Stimulated activated CD8-positive, alpha-beta memory T cell treated with anti-CD3 and anti-CD28 coated beads, Interleukin-4, amount 100 ng/mL, for 1 hour (primary cell): Measurements from ENCODE around the gene DNAJC22.

Experiments used
- DNase-seq, 2 donors: peaks; one replicate each; pipeline ENCODE4 v3.0.0-alpha.2; 2020; ENCODE audit warnings: low read depth in 2 of 2, low spot score in 1 of 2

Gene DNAJC22

GRCh38 chr12:49342914-49343731, 3.6 kb upstream of the DNAJC22 start:
- DNase-seq: no peak

- DNase-seq: no peak
Observed at GRCh38 chr12:49344486-49345050, 2.1 kb upstream of the DNAJC22 start.

- DNase-seq: no peak
Observed at GRCh38 chr12:49345051-49345824, 1.4 kb upstream of the DNAJC22 start.

- no peak for DNase-seq
Observed at GRCh38 chr12:49345825-49346658, 646 bp upstream of the DNAJC22 start.

- peak; percentile 62 to 67 for DNase-seq
Observed at GRCh38 chr12:49347311-49348193, 864 bp downstream of the DNAJC22 start.

GRCh38 chr12:49348781-49349180, 2.1 kb downstream of the DNAJC22 start:
- no peak for DNase-seq

GRCh38 chr12:49349266-49349665, 2.6 kb downstream of the DNAJC22 start:
- DNase-seq: no peak

- DNase-seq: no peak
Observed at GRCh38 chr12:49352351-49352750, 5.7 kb downstream of the DNAJC22 start.

GRCh38 chr12:49355913-49356312, 9.2 kb downstream of the DNAJC22 start:
- DNase-seq: no peak

- no peak for DNase-seq
Observed at GRCh38 chr12:49357103-49357678, 10.5 kb downstream of the DNAJC22 start.

- no peak for DNase-seq
Observed at GRCh38 chr12:49358483-49359141, 11.9 kb downstream of the DNAJC22 start.

GRCh38 chr12:49359671-49360070, 13.0 kb downstream of the DNAJC22 start:
- DNase-seq: no peak

GRCh38 chr12:49362077-49362476, 15.4 kb downstream of the DNAJC22 start:
- no peak for DNase-seq

- DNase-seq: no peak
Observed at GRCh38 chr12:49364989-49365388, 18.3 kb downstream of the DNAJC22 start.

GRCh38 chr12:49365542-49365941, 18.9 kb downstream of the DNAJC22 start:
- DNase-seq: no peak

- DNase-seq: no peak
Observed at GRCh38 chr12:49366096-49366651, 19.5 kb downstream of the DNAJC22 start.

GRCh38 chr12:49366652-49367380, 20.1 kb downstream of the DNAJC22 start:
- peak; percentile 56 to 69 for DNase-seq
